Skin epidermis (tissue), 12 donors: ENCODE data around the gene POU3F2.

ENCODE experiments used
- H3K27ac ChIP-seq, 21 experiments: fragments of 200-600 bp; sonication (generic) in 11 of 21; one replicate each; pipeline ENCODE4 v1.5.0; 2020; ENCODE audit warnings: mild to moderate bottlenecking in 3 of 21, inconsistent platforms in 2 of 21, moderate library complexity in 2 of 21
- H3K4me3 ChIP-seq, 7 experiments: fragments of 200-600 bp; sonication (generic) in 2 of 7; one replicate each; pipeline ENCODE4 v1.5.0; 2020; ENCODE audit warnings: inconsistent platforms in 2 of 7, mild to moderate bottlenecking in 2 of 7, moderate library complexity in 1 of 7

POU3F2 gene

GRCh38 chr6:98842342-98843180 lies 8.2 kb downstream of the POU3F2 start:
- Histone ChIP-seq H3K27ac (no peak overlapping the region), H3K4me3 (no peak overlapping the region)

- Histone ChIP-seq H3K4me3 (no peak overlapping the region), H3K27ac (no peak overlapping the region)
Measured at GRCh38 chr6:98843271-98844243, 9.2 kb downstream of the POU3F2 start.

- H3K4me3 ChIP-seq, result peak overlapping the region in 5 of 7 experiments; percentile 1 to 14 (median 6)
- H3K27ac ChIP-seq, result no peak overlapping the region
Measured at GRCh38 chr6:98844244-98845210, 10.2 kb downstream of the POU3F2 start.

- peak overlapping the region in 5 of 7 experiments; percentile 1 to 14 (median 6) for H3K4me3 ChIP-seq
- no peak overlapping the region for H3K27ac ChIP-seq
Measured at GRCh38 chr6:98845211-98846020, 11.0 kb downstream of the POU3F2 start.

GRCh38 chr6:98846021-98846380 lies 11.6 kb downstream of the POU3F2 start:
- Histone ChIP-seq H3K4me3 (no peak overlapping the region), H3K27ac (no peak overlapping the region)

- H3K4me3 ChIP-seq, result no peak overlapping the region
- no peak overlapping the region for H3K27ac ChIP-seq
Measured at GRCh38 chr6:98847416-98847778, 13.0 kb downstream of the POU3F2 start.

- peak overlapping the region in 2 of 7 experiments; percentile 8 to 17 for H3K4me3 ChIP-seq
Measured at GRCh38 chr6:98847779-98848538, 13.6 kb downstream of the POU3F2 start.

GRCh38 chr6:98848539-98849242 lies 14.3 kb downstream of the POU3F2 start:
- no peak overlapping the region for H3K4me3 ChIP-seq
- H3K27ac ChIP-seq, result no peak overlapping the region

More at GRCh38 chr6:98847779-98848538, 13.6 kb downstream of the POU3F2 start:
- no peak overlapping the region for H3K27ac ChIP-seq

GRCh38 chr6:98864497-98864896 lies 30.1 kb downstream of the POU3F2 start:
- no peak overlapping the region for H3K27ac ChIP-seq
- no peak overlapping the region for H3K4me3 ChIP-seq

GRCh38 chr6:98871057-98871456 lies 36.7 kb downstream of the POU3F2 start:
- Histone ChIP-seq H3K4me3 (no peak overlapping the region), H3K27ac (no peak overlapping the region)

- no peak overlapping the region for H3K4me3 ChIP-seq
- H3K27ac ChIP-seq, result no peak overlapping the region
Measured at GRCh38 chr6:98871821-98872220, 37.4 kb downstream of the POU3F2 start.

GRCh38 chr6:98875375-98875774 lies 41.0 kb downstream of the POU3F2 start:
- no peak overlapping the region for H3K4me3 ChIP-seq
- no peak overlapping the region for H3K27ac ChIP-seq

- no peak overlapping the region for H3K4me3 ChIP-seq
- no peak overlapping the region for H3K27ac ChIP-seq
Measured at GRCh38 chr6:98877250-98877649, 42.9 kb downstream of the POU3F2 start.

- no peak overlapping the region for H3K4me3 ChIP-seq
- no peak overlapping the region for H3K27ac ChIP-seq
Measured at GRCh38 chr6:98880486-98880885, 46.1 kb downstream of the POU3F2 start.

- Histone ChIP-seq H3K4me3 (no peak overlapping the region), H3K27ac (no peak overlapping the region)
Measured at GRCh38 chr6:98885330-98885729, 51.0 kb downstream of the POU3F2 start.

- no peak overlapping the region for H3K27ac ChIP-seq
- no peak overlapping the region for H3K4me3 ChIP-seq
Measured at GRCh38 chr6:98887650-98888049, 53.3 kb downstream of the POU3F2 start.
